ENCODE results near the gene NDUFA11.

The NDUFA11 gene

DNA sequence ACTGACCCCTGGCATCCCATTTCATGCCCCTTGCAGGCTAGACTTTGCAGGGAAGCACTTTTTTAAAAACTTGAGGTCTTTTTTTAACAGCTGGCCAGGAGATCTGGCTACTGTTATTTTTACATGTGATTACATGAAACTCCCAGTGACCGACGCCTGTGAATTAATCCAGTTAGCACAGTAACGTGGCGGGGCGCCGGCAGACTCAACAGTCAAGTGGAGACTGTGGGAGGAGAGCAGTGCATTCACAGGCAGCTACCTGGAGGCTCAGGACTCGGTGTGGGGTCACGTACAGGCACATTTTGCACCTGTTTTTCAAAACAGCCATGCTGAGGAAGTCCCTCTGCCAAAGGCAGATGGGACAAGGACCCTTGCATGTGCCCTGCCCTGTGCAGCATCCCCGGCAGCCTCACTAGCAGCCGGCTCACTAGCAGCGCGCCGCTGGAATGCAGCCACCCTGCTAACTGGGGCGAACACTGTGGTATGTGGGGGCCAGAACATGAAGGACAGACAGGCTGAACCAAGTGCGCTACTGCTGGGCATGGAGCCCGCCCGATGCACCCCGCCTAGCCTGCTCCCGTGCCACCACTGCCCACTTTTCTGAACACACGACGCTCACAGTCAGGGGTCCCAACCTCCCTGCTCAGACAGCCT is 29.1 kb upstream of the NDUFA11 start:
- DNase-seq (ENCODE audit: low read depth in 2 of 2): no peak

DNA sequence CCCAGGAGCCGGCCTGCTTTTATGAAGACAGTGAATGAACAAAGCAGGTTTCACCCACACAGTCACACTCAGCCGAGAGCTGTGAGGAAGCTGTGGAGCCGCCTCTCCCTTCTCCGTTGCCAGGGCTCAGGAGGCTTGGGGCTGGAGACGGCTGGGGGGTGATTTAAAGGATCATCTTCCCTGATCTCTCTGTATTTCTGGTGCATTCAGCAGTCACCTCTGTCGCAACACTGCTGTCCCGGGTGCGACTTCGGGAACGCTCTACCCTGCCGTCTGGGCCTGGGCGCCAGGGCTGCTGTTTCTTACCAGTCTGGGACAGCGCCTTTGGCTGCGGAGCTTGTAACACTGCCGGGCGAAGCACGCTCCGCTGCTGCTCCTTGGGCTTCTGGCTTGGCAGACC is 28.6 kb upstream of the NDUFA11 start:
- DNase-seq (ENCODE audit: low read depth in 2 of 2): no peak

DNA sequence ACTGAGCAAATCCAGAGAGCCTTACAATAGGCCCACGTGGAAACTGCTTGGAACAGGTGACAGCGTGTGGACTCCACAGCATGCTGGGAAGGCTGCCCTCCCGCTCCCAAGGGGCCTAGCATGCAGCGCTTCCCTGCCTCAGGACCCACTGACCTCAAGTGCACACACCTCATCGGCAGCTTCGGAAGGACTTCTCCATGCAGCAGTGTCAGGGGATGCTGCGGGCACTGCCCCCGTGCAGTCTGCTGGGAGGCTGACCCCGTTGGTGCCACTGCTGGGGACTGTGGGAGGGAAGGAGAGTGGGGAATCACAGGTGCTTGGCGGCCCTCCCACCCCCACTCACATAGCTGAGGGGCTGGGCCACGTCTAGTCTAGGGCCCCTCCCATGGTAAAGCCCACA is 27.7 kb upstream of the NDUFA11 start:
- no peak for DNase-seq (ENCODE audit: low read depth in 2 of 2)

- no peak for DNase-seq (ENCODE audit: low read depth in 2 of 2)
Measured at GRCh38 chr19:5929625-5930024, 26.0 kb upstream of the NDUFA11 start.

GRCh38 chr19:5929179-5929578 is 25.6 kb upstream of the NDUFA11 start:
- DNase-seq (ENCODE audit: low read depth in 2 of 2): no peak

DNA sequence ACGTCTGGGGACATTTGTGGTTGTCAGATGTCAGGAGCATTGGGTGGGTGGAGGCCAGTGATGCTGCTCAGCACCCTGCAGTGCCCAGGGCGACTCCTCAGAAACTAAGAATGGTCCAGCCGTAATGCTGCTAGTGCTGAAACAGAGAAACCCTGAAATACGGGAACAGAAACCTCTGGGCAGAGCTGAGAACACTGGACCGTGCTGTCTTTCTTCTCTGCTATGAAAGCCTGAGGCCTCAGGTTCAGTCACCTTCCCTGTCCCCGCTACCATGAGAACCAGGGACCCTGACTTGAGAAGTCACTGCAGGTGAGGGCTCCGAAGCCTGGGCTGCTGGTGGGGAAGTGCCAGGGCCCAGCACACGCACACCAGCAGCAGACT is 23.8 kb upstream of the NDUFA11 start:
- no peak for DNase-seq (ENCODE audit: low read depth in 2 of 2)

DNA sequence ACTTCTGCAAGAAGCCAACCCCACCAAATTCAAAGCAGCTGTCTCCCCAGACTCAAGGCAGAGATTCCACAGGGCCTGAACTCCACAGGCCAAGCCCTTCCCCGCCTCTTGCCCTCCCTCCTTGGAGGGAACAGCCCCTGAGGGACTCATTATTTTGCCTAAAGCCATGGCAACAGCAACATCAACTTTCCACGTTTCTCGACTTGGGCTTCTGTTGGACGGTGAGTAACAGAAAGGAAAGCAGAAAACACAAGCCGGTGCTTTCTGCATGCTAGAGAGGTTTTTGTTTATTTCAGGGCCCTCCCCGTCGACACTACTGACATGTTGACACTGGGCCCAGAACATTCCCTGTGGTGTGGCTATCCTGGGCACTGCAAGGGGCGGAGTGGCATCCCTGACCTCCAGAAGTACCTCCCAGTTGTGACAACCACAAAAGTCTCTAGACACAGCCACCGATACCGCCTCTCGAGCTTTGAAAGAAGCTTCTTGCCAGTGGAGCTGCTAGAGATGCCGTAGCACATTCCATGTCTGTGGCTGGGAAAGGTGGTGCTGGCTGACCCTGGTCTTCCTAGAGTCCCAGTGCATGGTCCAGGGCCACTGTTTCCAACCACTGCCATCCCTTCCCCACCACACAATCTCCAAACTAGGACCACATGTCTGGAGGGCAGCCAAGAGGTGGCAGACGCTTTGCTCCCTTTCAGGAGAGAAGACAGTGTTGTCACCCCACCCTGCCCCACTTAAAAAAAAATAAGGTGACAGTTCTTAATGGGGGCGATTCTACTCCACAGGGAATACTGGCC is 23.3 kb upstream of the NDUFA11 start:
- no peak for DNase-seq (ENCODE audit: low read depth in 2 of 2)

DNA sequence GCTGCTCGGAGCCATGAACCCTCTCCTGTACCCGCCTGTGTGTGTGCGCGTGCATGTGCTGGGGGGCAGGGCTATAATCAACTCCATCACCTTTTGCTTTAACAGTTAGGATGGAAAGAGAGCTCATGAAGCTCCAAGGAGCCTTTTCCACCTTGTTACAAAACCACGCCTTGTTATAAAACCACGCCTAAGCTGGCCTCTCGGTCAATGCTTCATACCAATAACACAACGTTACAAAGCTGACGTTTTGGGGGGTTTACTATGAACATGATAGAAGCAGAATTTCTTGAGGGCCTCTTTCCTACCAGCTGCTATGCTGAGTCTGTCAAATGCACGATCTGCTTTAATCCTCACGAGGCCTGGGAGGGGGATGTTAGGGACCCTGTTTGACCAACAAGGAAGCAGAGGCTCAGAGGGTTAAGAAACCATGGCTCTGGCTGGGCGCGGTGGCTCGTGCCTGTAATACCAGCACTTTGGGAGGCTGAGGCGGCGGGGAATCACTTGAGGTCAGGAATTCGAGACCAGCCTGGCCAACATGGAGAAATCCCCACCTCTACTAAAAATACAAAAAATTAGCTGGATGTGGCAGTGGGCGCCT is 22.3 kb upstream of the NDUFA11 start:
- DNase-seq (ENCODE audit: low read depth in 2 of 2): no peak

- DNase-seq (ENCODE audit: low read depth in 2 of 2): no peak
Measured at GRCh38 chr19:5923356-5923755, 19.8 kb upstream of the NDUFA11 start.

GRCh38 chr19:5922161-5922545 is 18.6 kb upstream of the NDUFA11 start:
- no peak for DNase-seq (ENCODE audit: low read depth in 2 of 2)

DNA sequence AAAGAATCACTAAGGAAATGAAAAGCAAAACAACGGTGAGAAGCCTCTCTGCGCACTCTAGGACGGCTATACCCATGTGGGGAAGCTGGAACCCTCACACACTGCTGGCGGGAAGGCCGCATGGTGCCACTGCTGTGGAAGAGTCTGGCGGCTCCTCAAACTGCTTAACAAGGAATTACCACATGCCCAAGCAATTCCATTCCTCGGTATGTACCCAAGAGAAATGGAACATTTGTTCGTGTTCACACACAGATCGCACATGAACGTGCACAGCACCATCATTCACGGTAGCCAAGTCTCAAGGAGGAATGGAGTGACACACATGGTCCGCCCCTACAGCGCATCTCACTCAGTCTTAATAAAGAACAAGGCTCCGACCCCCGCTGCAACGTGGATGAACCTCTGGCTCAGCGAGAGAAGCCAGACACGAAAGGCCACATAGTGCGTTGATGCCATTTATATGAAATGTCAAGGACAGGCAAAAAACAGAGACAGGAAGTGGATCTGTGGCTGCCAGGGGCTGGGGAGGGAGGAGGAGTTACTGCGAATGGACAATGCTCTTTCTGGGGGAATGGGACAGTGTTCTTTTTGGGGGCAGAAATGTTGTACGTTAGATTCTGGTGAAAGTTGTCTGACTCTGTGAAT is 18.0 kb upstream of the NDUFA11 start:
- no peak for DNase-seq (ENCODE audit: low read depth in 2 of 2)

- DNase-seq (ENCODE audit: low read depth in 2 of 2): no peak
Measured at GRCh38 chr19:5918463-5919079, 15.0 kb upstream of the NDUFA11 start.

GRCh38 chr19:5917431-5918107 is 14.0 kb upstream of the NDUFA11 start:
- no peak for DNase-seq (ENCODE audit: low read depth in 2 of 2)

DNA sequence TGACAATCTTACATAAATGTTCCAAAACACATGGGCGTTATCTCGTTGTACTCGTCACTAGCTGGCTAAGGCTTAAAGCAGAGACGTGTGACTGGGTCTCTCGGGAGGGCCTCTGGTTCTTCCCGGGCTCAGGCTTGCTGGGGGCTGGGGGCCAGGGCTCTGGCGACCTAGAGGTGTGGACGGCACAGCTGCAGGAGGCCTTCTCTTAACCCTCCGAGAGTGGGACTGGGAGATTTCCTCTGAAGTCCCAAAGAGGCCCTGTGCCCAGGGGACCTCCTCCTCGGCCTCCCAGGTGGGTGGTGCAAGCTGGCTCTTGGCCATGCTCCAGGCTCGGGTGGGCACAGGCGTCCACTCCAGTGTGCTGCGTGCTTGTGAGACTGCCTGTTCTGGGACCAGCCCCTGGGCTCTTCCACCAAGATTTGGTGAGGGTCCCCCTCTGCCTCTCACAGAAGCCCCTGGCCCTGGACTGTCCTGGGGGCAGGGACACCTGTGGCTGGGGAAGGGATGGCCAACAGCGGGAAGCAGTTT is 12.7 kb upstream of the NDUFA11 start:
- DNase-seq (ENCODE audit: low read depth in 2 of 2): no peak

GRCh38 chr19:5915782-5916165 is 12.2 kb upstream of the NDUFA11 start:
- DNase-seq (ENCODE audit: low read depth in 2 of 2): no peak

- no peak for DNase-seq (ENCODE audit: low read depth in 2 of 2)
Measured at GRCh38 chr19:5914946-5915781, 11.6 kb upstream of the NDUFA11 start.

DNA sequence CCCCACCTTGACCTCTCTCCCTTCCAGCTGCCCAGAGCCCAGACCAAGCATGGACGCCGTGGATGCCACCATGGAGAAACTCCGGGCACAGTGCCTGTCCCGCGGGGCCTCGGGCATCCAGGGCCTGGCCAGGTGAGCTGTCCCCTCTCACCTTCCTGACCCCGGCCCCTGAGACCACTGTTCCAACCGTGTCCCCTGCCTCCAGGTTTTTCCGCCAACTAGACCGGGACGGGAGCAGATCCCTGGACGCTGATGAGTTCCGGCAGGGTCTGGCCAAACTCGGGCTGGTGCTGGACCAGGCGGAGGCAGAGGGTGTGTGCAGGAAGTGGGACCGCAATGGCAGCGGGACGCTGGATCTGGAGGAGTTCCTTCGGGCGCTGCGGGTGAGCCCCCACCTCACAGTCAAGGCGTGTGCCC is 10.8 kb upstream of the NDUFA11 start:
- DNase-seq (ENCODE audit: low read depth in 2 of 2): no peak

- no peak for DNase-seq (ENCODE audit: low read depth in 2 of 2)
Measured at GRCh38 chr19:5913739-5914357, 10.3 kb upstream of the NDUFA11 start, which contains the start of gene CAPS. TSS of gene CAPS (plus strand) at chr19:5914254. CDS start at chr19:5914407, 153 bp downstream.

- no peak for DNase-seq (ENCODE audit: low read depth in 2 of 2)
Measured at GRCh38 chr19:5911366-5911765, 7.8 kb upstream of the NDUFA11 start.

- DNase-seq (ENCODE audit: low read depth in 2 of 2): no peak
Measured at GRCh38 chr19:5910638-5910907, 7.0 kb upstream of the NDUFA11 start.
